GM12872 (cell line): ENCODE results near the gene UTS2.

Experiments
- CTCF ChIP-seq: IDR thresholded peaks from 3 replicates; pipeline ENCODE4 v1.5.1; 2011; ENCODE audit warnings: low read depth, mild to moderate bottlenecking, low read length, moderate library complexity; ENCODE audit not compliant: insufficient read depth

The UTS2 gene

GRCh38 chr1:7888248-7889081 lies 35.6 kb upstream of the UTS2 start:
- TF ChIP-seq CTCF: no peak

GRCh38 chr1:7886405-7886745 lies 33.5 kb upstream of the UTS2 start:
- no peak for TF ChIP-seq CTCF

- no peak for TF ChIP-seq CTCF
These were observed 32.9 kb upstream of the UTS2 start for GRCh38 chr1:7885513-7886404.

- no peak for TF ChIP-seq CTCF
These were observed 31.9 kb upstream of the UTS2 start for GRCh38 chr1:7884757-7885156.

GRCh38 chr1:7879228-7879627 lies 26.4 kb upstream of the UTS2 start:
- no peak for TF ChIP-seq CTCF

- TF ChIP-seq CTCF: no peak
These were observed 25.2 kb upstream of the UTS2 start for GRCh38 chr1:7878027-7878426.

- TF ChIP-seq CTCF: no peak
These were observed 21.2 kb upstream of the UTS2 start for GRCh38 chr1:7873801-7874795.
